AG10803 (cell line): ENCODE data around the gene ZBED1.
"Not testable (repeated sequence)": the region's sequence is repeated elsewhere in the genome, so short reads cannot be mapped to it uniquely, and the experiment has no call there.

ENCODE experiments used
- DNase-seq: peaks from one replicate; pipeline ENCODE4 v3.0.0; 2010; ENCODE audit warnings: low read depth
- H3K4me3 ChIP-seq: 2 replicates; pipeline ENCODE4 v1.5.1; 2011; ENCODE audit warnings: mild to moderate bottlenecking, low read length, control low read depth
- CTCF ChIP-seq: conservative IDR thresholded peaks from 2 replicates; pipeline ENCODE4 v1.5.1; 2011; ENCODE audit warnings: mild to moderate bottlenecking, low read length, control low read depth, inconsistent platforms

The ZBED1 gene

DNA sequence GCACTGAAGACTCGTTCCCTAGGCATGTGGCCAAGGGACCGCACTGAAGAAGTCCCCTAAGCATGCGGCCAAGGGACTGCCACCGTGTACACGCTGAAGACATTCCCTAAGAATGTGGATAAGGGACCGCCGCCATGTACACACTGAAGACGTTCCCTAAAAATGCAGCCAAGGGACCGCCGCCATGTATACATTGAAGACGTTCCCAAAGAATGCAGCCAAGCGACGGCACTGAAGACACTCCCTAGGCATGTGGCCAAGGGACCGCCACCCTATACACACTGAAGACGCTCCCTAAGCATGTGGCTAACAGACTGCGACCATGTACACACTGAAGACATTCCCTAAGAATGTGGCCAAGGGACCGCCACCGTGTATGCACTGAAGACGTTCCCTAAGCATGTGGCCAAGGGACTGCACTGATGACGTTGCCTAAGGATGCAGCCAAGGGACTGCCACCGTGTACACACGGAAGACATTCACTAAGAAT is 31.5 kb downstream of the ZBED1 start:
- no peak for TF ChIP-seq CTCF
- DNase-seq: no peak
- H3K4me3 ChIP-seq: no peak overlapping the region

DNA sequence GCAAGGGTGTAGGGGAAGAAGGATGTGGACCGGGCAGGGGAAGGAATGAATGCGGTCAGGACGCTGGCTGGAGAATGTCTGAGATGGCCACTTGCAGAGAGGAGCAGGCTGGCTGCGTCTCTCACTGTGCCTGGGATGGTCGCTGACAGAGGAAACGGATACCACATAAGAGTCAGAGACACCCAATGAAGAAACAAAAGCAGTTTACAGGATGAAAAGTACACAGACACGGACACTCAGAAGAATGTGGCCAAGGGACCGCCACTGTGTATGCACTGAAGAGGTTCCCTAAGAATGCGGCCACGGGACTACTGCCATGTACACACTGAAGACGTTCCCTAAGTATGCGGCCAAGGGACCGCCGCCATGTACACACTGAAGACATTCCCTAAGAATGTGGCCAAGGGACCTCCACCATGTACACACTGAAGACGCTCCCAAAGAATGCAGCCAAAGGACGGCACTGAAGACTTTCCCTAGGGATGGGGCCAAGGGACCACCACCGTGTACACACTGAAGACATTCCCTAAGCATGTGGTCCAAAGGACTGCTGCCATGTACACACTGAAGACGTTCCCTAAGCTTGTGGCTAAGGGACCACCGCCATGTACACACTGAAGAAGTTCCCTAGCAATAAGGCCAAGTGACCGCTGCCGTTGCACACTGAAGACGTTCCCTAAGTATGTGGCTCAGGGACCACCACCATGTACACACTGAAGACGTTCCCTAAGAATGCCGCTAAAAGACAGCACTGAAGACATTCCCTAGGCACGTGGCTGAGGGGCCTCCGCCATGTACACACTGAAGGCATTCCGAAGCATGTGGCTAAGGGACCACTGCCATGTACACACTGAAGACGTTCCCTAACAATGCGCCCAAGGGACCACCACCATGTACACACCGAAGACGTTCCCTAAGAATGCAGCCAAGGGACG is 32.2 kb downstream of the ZBED1 start:
- DNase-seq: no peak
- no peak overlapping the region for H3K4me3 ChIP-seq
- no peak for TF ChIP-seq CTCF

DNA sequence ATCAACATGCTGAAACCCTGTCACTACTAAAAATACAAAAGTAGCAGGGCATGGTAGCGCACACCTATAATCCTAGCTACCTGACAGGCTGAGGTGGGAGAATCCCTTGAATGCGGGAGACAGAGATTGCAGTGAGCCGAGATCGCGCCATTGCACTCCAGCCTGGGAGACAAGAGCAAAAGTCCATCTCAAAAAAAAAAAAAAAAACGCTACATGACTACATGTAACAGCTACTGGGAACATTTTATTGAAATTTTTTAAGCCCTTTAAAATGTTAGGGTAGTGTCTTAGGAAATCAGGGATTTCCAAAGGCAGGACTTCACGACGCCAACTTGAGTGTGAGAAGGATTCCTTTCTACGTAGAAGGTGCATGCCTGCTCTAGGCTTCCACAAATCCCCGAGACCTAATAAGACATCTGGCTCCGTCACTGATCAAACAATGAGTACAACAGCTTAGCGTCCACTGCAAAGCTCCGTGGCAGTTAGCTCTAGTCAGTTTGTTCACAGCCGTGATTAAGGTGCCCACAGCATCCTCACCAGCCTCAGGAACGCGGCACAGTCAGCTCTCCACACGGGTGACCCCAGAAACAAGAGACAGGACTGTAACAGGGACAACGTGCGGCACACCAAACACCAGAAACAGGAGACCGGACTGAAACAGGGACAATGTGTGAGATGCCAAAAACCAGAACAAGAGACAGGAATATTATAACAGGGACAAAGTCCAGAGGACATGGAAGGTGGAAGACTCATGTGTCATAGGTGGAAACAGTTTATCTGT is 33.7 kb downstream of the ZBED1 start:
- no peak for DNase-seq
- TF ChIP-seq CTCF: no peak
- no peak overlapping the region for H3K4me3 ChIP-seq

- no peak for TF ChIP-seq CTCF
- no peak overlapping the region for H3K4me3 ChIP-seq
- no peak for DNase-seq
Measured at GRCh38 chrX:2464677-2465166, 36.1 kb downstream of the ZBED1 start.

DNA sequence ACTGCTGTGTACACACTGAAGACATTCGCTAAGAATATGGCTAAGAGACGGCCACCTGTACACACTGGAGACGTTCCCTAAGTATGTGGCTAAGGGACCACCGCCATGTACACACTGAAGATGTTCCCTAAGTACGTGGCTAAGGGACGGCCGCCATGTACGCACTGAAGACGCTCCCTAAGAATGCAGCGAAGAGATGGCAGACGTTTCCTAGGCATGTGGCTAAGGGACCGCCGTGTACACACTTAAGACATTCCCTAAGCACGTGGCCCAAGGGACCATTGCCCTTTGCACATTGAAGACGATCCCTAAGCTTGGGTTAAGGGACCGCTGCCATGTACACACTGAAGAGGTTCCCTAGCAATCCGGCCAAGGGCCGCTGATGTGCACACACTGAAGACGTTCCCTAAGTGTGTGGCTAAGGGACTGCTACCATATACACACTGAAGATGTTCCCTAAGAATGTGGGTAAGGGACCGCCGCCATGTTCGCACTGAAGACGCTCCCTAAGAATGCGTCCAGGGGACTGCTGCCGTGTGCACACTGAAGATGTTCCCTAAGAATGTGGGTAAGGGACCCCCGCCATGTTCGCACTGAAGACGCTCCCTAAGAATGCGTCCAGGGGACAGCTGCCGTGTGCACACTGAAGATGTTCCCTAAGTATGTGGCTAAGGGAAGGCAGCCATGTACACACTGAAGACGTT is 36.7 kb downstream of the ZBED1 start:
- TF ChIP-seq CTCF: no peak
- H3K4me3 ChIP-seq: no peak overlapping the region
- DNase-seq: no peak

- DNase-seq, H3K4me3 ChIP-seq: not testable (repeated sequence)
Measured at GRCh38 chrX:2463481-2463880, 37.3 kb downstream of the ZBED1 start.

- DNase-seq: no peak
- no peak overlapping the region for H3K4me3 ChIP-seq
- TF ChIP-seq CTCF: no peak
Measured at GRCh38 chrX:2462780-2463179, 38.0 kb downstream of the ZBED1 start.
